HG02610 (cell line): Measurements from ENCODE around the gene TERT.

Source experiments
- ATAC-seq: cut with Tn5 transposase; IDR thresholded peaks from one replicate; pipeline ENCODE4 v1.9.1; 2021; ENCODE audit warnings: mild to moderate bottlenecking, moderate library complexity; ENCODE audit not compliant: unreplicated experiment

The TERT gene

GRCh38 chr5:1222621-1223277 is 72.1 kb downstream of the TERT start:
- ATAC-seq, result no peak

- ATAC-seq, result no peak
Observed at GRCh38 chr5:1222147-1222546, 72.7 kb downstream of the TERT start.

- no peak for ATAC-seq
Observed at GRCh38 chr5:1221721-1222120, 73.1 kb downstream of the TERT start.

- no peak for ATAC-seq
Observed at GRCh38 chr5:1220831-1221230, 74.0 kb downstream of the TERT start.

GRCh38 chr5:1220351-1220750 is 74.5 kb downstream of the TERT start:
- ATAC-seq, result no peak

- ATAC-seq, result no peak
Observed at GRCh38 chr5:1219768-1220100, 75.1 kb downstream of the TERT start.

GRCh38 chr5:1219098-1219767 is 75.6 kb downstream of the TERT start:
- ATAC-seq, result no peak

- ATAC-seq, result no peak
Observed at GRCh38 chr5:1218351-1219080, 76.4 kb downstream of the TERT start.

- ATAC-seq, result no peak
Observed at GRCh38 chr5:1217596-1218206, 77.2 kb downstream of the TERT start.

GRCh38 chr5:1216918-1217295 is 78.0 kb downstream of the TERT start:
- no peak for ATAC-seq

GRCh38 chr5:1216211-1216917 is 78.5 kb downstream of the TERT start:
- no peak for ATAC-seq

GRCh38 chr5:1215320-1216096 is 79.4 kb downstream of the TERT start:
- no peak for ATAC-seq

- no peak for ATAC-seq
Observed at GRCh38 chr5:1214936-1215220, 80.0 kb downstream of the TERT start.

- ATAC-seq, result no peak
Observed at GRCh38 chr5:1214163-1214935, 80.5 kb downstream of the TERT start.

GRCh38 chr5:1213508-1214162 is 81.2 kb downstream of the TERT start:
- no peak for ATAC-seq

- ATAC-seq, result no peak
Observed at GRCh38 chr5:1212881-1213280, 82.0 kb downstream of the TERT start.

GRCh38 chr5:1212271-1212670 is 82.6 kb downstream of the TERT start:
- no peak for ATAC-seq

GRCh38 chr5:1211701-1212100 is 83.2 kb downstream of the TERT start:
- no peak for ATAC-seq

GRCh38 chr5:1210832-1211251 is 84.0 kb downstream of the TERT start:
- ATAC-seq, result no peak
